K562 (cell line): ENCODE measurements around the gene ENTPD5. TPM values are rescaled to one million over a fixed set of nuclear protein-coding genes. Genes with fewer than 3 reads are reported as not detected.

ENCODE experiments used
- ATAC-seq: fragments of 200-7000 bp; cut with Tn5 transposase; 3 replicates; pipeline ENCODE4 v1.9.1; 2020; ENCODE audit warnings: moderate library complexity
- BruUV-seq: library from RNA; stranded (reverse); fragments of 400-500 nt; replicated peaks from 2 replicates; lab custom pipeline; 2021; lab: Mats Ljungman, UMichigan
- CTCF ChIA-PET: fragments of 300-600 bp; formaldehyde crosslinking; extraction: SDS; loops from one replicate; lab custom pipeline; 2021; ENCODE audit warnings: low intra/inter-chr PET ratio; lab: Yijun Ruan, JAX
- POLR2A ChIA-PET: fragments of 300-600, 350-650 bp; sonication (Branson Sonifier 250); formaldehyde crosslinking; extraction: SDS; loops from one replicate; lab custom pipeline; 2021; ENCODE audit warnings: antibody characterized with exemption, inconsistent platforms; lab: Yijun Ruan, JAX
- DNase-seq, 4 experiments: peaks; one replicate each; pipeline versions ENCODE4 v3.0.0 to v3.0.0-alpha.2; 2011 to 2018; ENCODE audit warnings: low spot score in 3 of 4, mixed read lengths in 3 of 4; ENCODE audit errors: extremely low read depth in 1 of 4
- FAIRE-seq: peaks from 2 replicates; lab custom pipeline; 2011; peaks lifted over from hg19 to GRCh38; lab: Jason Lieb, UNC
- H2AFZ ChIP-seq: 2 replicates; pipeline ENCODE4 v1.6.0; 2011; ENCODE audit warnings: low read depth, low read length, control low read depth, inconsistent platforms
- H3K27ac ChIP-seq: fragments of 200-600 bp; 3 replicates; pipeline ENCODE4 v1.8.0; 2011; ENCODE audit warnings: low read depth, mild to moderate bottlenecking, control low read depth, inconsistent platforms, low read length, moderate library complexity, mixed read lengths; ENCODE audit errors: extremely low read depth
- H3K27me3 ChIP-seq, 2 experiments: fragments of 300-600 bp in 1 of 2; 2 replicates in 1 of 2; 3 replicates in 1 of 2; pipeline versions ENCODE4 v1.6.0 to v1.8.0; 2011; ENCODE audit warnings: inconsistent platforms in 2 of 2, low read length in 2 of 2, mild to moderate bottlenecking in 1 of 2, mixed read lengths in 1 of 2, moderate library complexity in 1 of 2; ENCODE audit not compliant: control insufficient read depth in 2 of 2, insufficient read depth in 2 of 2
- H3K36me3 ChIP-seq: fragments of 300-600 bp; 3 replicates; pipeline ENCODE4 v1.8.0; 2011; ENCODE audit warnings: mild to moderate bottlenecking, low read length, inconsistent platforms; ENCODE audit not compliant: control insufficient read depth, insufficient read depth
- H3K4me1 ChIP-seq, 2 experiments: fragments of 200-600 bp in 1 of 2; replicated peaks in 1 of 2; 2 replicates in 1 of 2; 3 replicates in 1 of 2; pipeline versions ENCODE4 v1.5.1 to v1.8.0; 2011; ENCODE audit warnings: inconsistent platforms in 2 of 2, low read length in 2 of 2, mild to moderate bottlenecking in 1 of 2, mixed read lengths in 1 of 2, moderate library complexity in 1 of 2; ENCODE audit not compliant: control insufficient read depth in 2 of 2, insufficient read depth in 2 of 2
- H3K4me2 ChIP-seq: 2 replicates; pipeline ENCODE4 v1.6.1; 2011; ENCODE audit warnings: low read length, control low read depth, inconsistent platforms, mixed read lengths; ENCODE audit not compliant: insufficient read depth
- H3K4me3 ChIP-seq: fragments of 200-600 bp; sonication (generic), shearing (Covaris generic); 2 replicates; pipeline ENCODE4 v1.5.1; 2016; ENCODE audit warnings: control low read depth, inconsistent platforms
- H3K79me2 ChIP-seq: fragments of 200-600 bp; 3 replicates; pipeline ENCODE4 v1.8.0; 2011; ENCODE audit warnings: low read length, inconsistent platforms; ENCODE audit not compliant: control insufficient read depth, insufficient read depth
- H3K9ac ChIP-seq, 2 experiments: 2 replicates each; pipeline versions ENCODE4 v1.6.0 to v1.6.1; 2011; ENCODE audit warnings: low read depth in 2 of 2, low read length in 2 of 2, control low read depth in 1 of 2, inconsistent platforms in 1 of 2, mild to moderate bottlenecking in 1 of 2, mixed read lengths in 1 of 2; ENCODE audit not compliant: insufficient read depth in 1 of 2
- H3K9me1 ChIP-seq: one replicate; pipeline ENCODE4 v1.6.0; 2011; ENCODE audit warnings: inconsistent platforms, mild to moderate bottlenecking, low read length, moderate library complexity; ENCODE audit not compliant: control insufficient read depth, insufficient read depth
- H3K9me3 ChIP-seq: replicated peaks from 2 replicates; pipeline ENCODE4 v1.5.1; 2011; ENCODE audit warnings: low read depth, low read length, inconsistent platforms; ENCODE audit not compliant: control insufficient read depth, insufficient read depth
- H4K20me1 ChIP-seq: replicated peaks from 2 replicates; pipeline ENCODE4 v1.6.1; 2011; ENCODE audit warnings: low read length, inconsistent platforms, mixed read lengths; ENCODE audit not compliant: control insufficient read depth, insufficient read depth
- BHLHE40 ChIP-seq: IDR thresholded peaks from 2 replicates; pipeline ENCODE4 v1.6.1; 2011; ENCODE audit warnings: low read length, improper control_type of control experiment
- BRCA1 ChIP-seq, 2 experiments: fragments of 450-650 bp in 1 of 2; sonication (generic) in 1 of 2; formaldehyde crosslinking in 1 of 2; IDR thresholded peaks; 2 replicates each; pipeline versions ENCODE4 v1.5.0 to v1.6.1; 2017 to 2020; ENCODE audit warnings: mild to moderate bottlenecking in 1 of 2, missing genetic modification reagents in 1 of 2
- GABPA ChIP-seq: fragments of 200-800 bp; sonication (Bioruptor generic); conservative IDR thresholded peaks from 2 replicates; pipeline ENCODE4 v1.6.1; 2016; ENCODE audit warnings: low read depth, missing genetic modification characterization, missing compliant biosample characterization
- NELFE ChIP-seq: IDR thresholded peaks from 2 replicates; pipeline ENCODE4 v1.6.1; 2011; ENCODE audit warnings: mild to moderate bottlenecking; ENCODE audit not compliant: insufficient read depth, insufficient read length
- PCBP2 ChIP-seq: fragments of 200-400 bp; formaldehyde crosslinking; IDR thresholded peaks from 2 replicates; pipeline ENCODE4 v1.6.1; 2018; ENCODE audit warnings: low read length, low read depth, mild to moderate bottlenecking, moderate library complexity; ENCODE audit not compliant: poor library complexity, severe bottlenecking
- PHF21A ChIP-seq: fragments of 450-650 bp; IDR thresholded peaks from 2 replicates; pipeline ENCODE4 v1.6.1; 2017; ENCODE audit warnings: low read depth, borderline replicate concordance
- ZNF280A ChIP-seq: fragments of 450-650 bp; IDR thresholded peaks from 2 replicates; pipeline ENCODE4 v1.6.1; 2018; ENCODE audit warnings: mild to moderate bottlenecking, low read depth; ENCODE audit not compliant: partially characterized antibody
- in situ Hi-C: fragments of 300-500 bp; cut with MboI; formaldehyde crosslinking; loops from 4 replicates; pipeline ENCODE4 v1.15.0; 2018; ENCODE audit warnings: inconsistent platforms, mixed read lengths
- intact Hi-C: fragments of 100-400 bp; cut with micrococcal nuclease; formaldehyde crosslinking; loops from 2 replicates; pipeline ENCODE4 v1.14.2; 2022
- polyA plus RNA-seq, 8 experiments: library from polyadenylated mRNA; depleted of rRNA in 4 of 8; stranded (reverse) in 5 of 8; unstranded in 3 of 8; fragments of >200 nt; fragmentation: Nextera tagmentation in 2 of 8; fragmentation: Illumina TruSeq in 1 of 8; extraction: Ambion mirVana in 2 of 8; extraction: Trizol in 1 of 8; gene quantifications; 2 replicates each; pipeline versions ENCODE4 v1.2.1 to v1.2.3, GENCODE V29; 2011 to 2014; ENCODE audit warnings: inconsistent platforms in 1 of 8, missing spikeins in 1 of 8
- total RNA-seq, 7 experiments: library from RNA; depleted of rRNA in 6 of 7; stranded (reverse); fragments of >200 nt in 6 of 7; fragmentation: Illumina TruSeq in 2 of 7; extraction: Trizol in 2 of 7; gene quantifications; 2 replicates each; pipeline versions ENCODE4 v1.2.1 to v1.2.3, GENCODE V29; 2011 to 2021; ENCODE audit warnings: low replicate concordance in 1 of 7
- TF ChIP-seq, protein P1 (sequence below): sonication (generic); formaldehyde crosslinking; IDR thresholded peaks from 2 replicates; pipeline ENCODE4 v1.8.1; 2023; ENCODE audit warnings: mild to moderate bottlenecking, missing genetic modification reagents
- TF ChIP-seq, protein P2 (sequence below): fragments of 250-450 bp; sonication (Bioruptor Pico); IDR thresholded peaks from 2 replicates; pipeline ENCODE4 v1.5.0; 2021; ENCODE audit warnings: mild to moderate bottlenecking, borderline replicate concordance

Gene ENTPD5
- total and polyA plus RNA-seq, 9 of the 15 experiments (the other 6 are each of a cell fraction or from before 2014, with no cell fraction given) = 2.7 to 15.3 (median 10.3) TPM

- H3K4me3 ChIP-seq = no peak overlapping the region
- H3K9me1 ChIP-seq = peaks cover 2% of the 10 kb centered on the region
- ChIA-PET CTCF (no interaction called here), POLR2A (interaction anchor here (1.4 kb wide), 1 partner anchor 13 kb away, joined by 3 read pairs; no protein-coding TSS in a partner anchor)
- no peaks in the 10 kb centered on the region for H3K9me3 ChIP-seq
- no peak overlapping the region for H3K4me2 ChIP-seq
- in situ Hi-C loops = no loop called here
- no peaks in the 10 kb centered on the region for H3K79me2 ChIP-seq
- no peak for DNase-seq
- no peak overlapping the region for H3K27ac ChIP-seq
- no peaks in the 10 kb centered on the region for H3K4me1 ChIP-seq
- peak; percentile 42; the same call in 1 of the 3 replicates for ATAC-seq
- TF ChIP-seq BRCA1 (IDR thresholded peaks at IDR 0.05) (no peak), BRCA1 (CRISPR knock-in tag; IDR thresholded peaks at IDR 0.05) (no peak), BHLHE40 (no peak), PCBP2 (no peak), ZNF280A (no peak), NELFE (no peak), GABPA (tag) (no peak), PHF21A (no peak)
- TF ChIP-seq, protein P1, sequence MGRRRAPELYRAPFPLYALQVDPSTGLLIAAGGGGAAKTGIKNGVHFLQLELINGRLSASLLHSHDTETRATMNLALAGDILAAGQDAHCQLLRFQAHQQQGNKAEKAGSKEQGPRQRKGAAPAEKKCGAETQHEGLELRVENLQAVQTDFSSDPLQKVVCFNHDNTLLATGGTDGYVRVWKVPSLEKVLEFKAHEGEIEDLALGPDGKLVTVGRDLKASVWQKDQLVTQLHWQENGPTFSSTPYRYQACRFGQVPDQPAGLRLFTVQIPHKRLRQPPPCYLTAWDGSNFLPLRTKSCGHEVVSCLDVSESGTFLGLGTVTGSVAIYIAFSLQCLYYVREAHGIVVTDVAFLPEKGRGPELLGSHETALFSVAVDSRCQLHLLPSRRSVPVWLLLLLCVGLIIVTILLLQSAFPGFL (CRISPR knock-in tag) = no peak
- TF ChIP-seq, protein P2, sequence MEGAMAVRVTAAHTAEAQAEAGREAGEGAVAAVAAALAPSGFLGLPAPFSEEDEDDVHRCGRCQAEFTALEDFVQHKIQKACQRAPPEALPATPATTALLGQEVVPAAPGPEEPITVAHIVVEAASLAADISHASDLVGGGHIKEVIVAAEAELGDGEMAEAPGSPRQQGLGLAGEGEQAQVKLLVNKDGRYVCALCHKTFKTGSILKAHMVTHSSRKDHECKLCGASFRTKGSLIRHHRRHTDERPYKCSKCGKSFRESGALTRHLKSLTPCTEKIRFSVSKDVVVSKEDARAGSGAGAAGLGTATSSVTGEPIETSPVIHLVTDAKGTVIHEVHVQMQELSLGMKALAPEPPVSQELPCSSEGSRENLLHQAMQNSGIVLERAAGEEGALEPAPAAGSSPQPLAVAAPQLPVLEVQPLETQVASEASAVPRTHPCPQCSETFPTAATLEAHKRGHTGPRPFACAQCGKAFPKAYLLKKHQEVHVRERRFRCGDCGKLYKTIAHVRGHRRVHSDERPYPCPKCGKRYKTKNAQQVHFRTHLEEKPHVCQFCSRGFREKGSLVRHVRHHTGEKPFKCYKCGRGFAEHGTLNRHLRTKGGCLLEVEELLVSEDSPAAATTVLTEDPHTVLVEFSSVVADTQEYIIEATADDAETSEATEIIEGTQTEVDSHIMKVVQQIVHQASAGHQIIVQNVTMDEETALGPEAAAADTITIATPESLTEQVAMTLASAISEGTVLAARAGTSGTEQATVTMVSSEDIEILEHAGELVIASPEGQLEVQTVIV (CRISPR knock-in tag) = no peak
- no peaks in the 10 kb centered on the region for H3K27me3 ChIP-seq
- H2AFZ ChIP-seq = no peak overlapping the region
- FAIRE-seq = no peak
- BruUV-seq = no TSS peak
- no peak overlapping the region for H3K9ac ChIP-seq
- H3K36me3 ChIP-seq = peaks cover 75% of the 10 kb centered on the region; the same call in 2 of the 3 replicates
- intact Hi-C loops = no loop called here
- H4K20me1 ChIP-seq = no peaks in the 10 kb centered on the region
Measured at GRCh38 chr14:73958591-73958990, 60.5 kb downstream of the ENTPD5 start.
